Measurements from ENCODE around the gene ZDHHC19. TPM values are rescaled to one million over a fixed set of nuclear protein-coding genes. Genes with fewer than 3 reads are reported as not detected.
"Not testable (repeated sequence)": the region's sequence is repeated elsewhere in the genome, so short reads cannot be mapped to it uniquely, and the experiment has no call there.

Gene ZDHHC19
- total and polyA plus RNA-seq, 10 donors, result 0.79 to 44.6 (median 7.1) TPM

GRCh38 chr3:196174652-196175051 is 36.5 kb downstream of the ZDHHC19 start:
- H3K4me1 ChIP-seq, result peaks cover 0 to 30% (median 8%) of the 10 kb centered on the region in 6 donors
- WGBS, 5 donors, result 89 to 95% (median 93%) methylated on average over 3 of the region's 3 CpGs
- H3K36me3 ChIP-seq, result no peaks in the 10 kb centered on the region
- intact Hi-C loops (cut with DNase I; ENCODE audit: low total_unique reads), result no loop called here
- H3K4me3 ChIP-seq, result no peak overlapping the region
- DNase-seq, result peak; percentile 11
- no peaks in the 10 kb centered on the region for H3K27me3 ChIP-seq (replicated peaks in 1 of 7)
- TF ChIP-seq CTCF (IDR thresholded peaks at IDR 0.05 in 8 of 11, conservative IDR thresholded peaks at IDR 0.05 in 3 of 11), result no peak
- no peak for TF ChIP-seq POLR2A (IDR thresholded peaks at IDR 0.05)
- H3K27ac ChIP-seq, result no peak overlapping the region
- no peaks in the 10 kb centered on the region for H3K9me3 ChIP-seq

GRCh38 chr3:196170296-196170695 is 40.9 kb downstream of the ZDHHC19 start:
- H3K9me3 ChIP-seq; H3K27me3 ChIP-seq (replicated peaks in 1 of 7); H3K36me3 ChIP-seq; H3K4me3 ChIP-seq; intact Hi-C loops (cut with DNase I; ENCODE audit: low total_unique reads): not testable (repeated sequence)
- Histone ChIP-seq H3K27ac (peak overlapping the region in 3 of 8 donors; percentile 67 to 73 (median 69)), H3K4me1 (peaks cover 0 to 19% (median 0%) of the 10 kb centered on the region in 6 donors)
- peak; percentile 38 for DNase-seq
- WGBS, 5 donors, result 92 to 96% (median 95%) methylated on average over 12 of the region's 12 CpGs

- TF ChIP-seq POLR2A (IDR thresholded peaks at IDR 0.05), result no peak
- no peak for TF ChIP-seq POLR2AphosphoS5 (IDR thresholded peaks at IDR 0.05)
- no peak for TF ChIP-seq CTCF (IDR thresholded peaks at IDR 0.05 in 8 of 11, conservative IDR thresholded peaks at IDR 0.05 in 3 of 11)
- Histone ChIP-seq H3K9me3 (no peaks in the 10 kb centered on the region), H3K4me1 (peaks cover 0 to 19% (median 0%) of the 10 kb centered on the region in 6 donors), H3K27ac (peak overlapping the region in 3 of 8 donors; percentile 67 to 73 (median 69)), H3K36me3 (no peaks in the 10 kb centered on the region), H3K4me3 (no peak overlapping the region), H3K27me3 (replicated peaks in 1 of 7) (no peaks in the 10 kb centered on the region)
- WGBS, 5 donors, result 57 to 98% (median 75%) methylated on average over 3 to 5 of the region's 5 CpGs
- DNase-seq, result peak; percentile 73
- intact Hi-C loops (cut with DNase I; ENCODE audit: low total_unique reads), result no loop called here
Observed at GRCh38 chr3:196169836-196170240, 41.4 kb downstream of the ZDHHC19 start.

- intact Hi-C loops (cut with DNase I; ENCODE audit: low total_unique reads), result no loop called here
Observed at GRCh38 chr3:196168808-196169391, 42.3 kb downstream of the ZDHHC19 start.

More at GRCh38 chr3:196168808-196169391, 42.3 kb downstream of the ZDHHC19 start:
- TF ChIP-seq POLR2AphosphoS5 (IDR thresholded peaks at IDR 0.05) (no peak), CTCF (IDR thresholded peaks at IDR 0.05 in 8 of 11, conservative IDR thresholded peaks at IDR 0.05 in 3 of 11) (no peak), POLR2A (IDR thresholded peaks at IDR 0.05) (no peak)
- H3K4me3 ChIP-seq, result no peak overlapping the region
- peak; percentile 55 for DNase-seq
- no peaks in the 10 kb centered on the region for H3K27me3 ChIP-seq (replicated peaks in 1 of 7)
- H3K4me1 ChIP-seq, result peaks cover 0 to 24% (median under 1%) of the 10 kb centered on the region in 6 donors
- H3K9me3 ChIP-seq, result no peaks in the 10 kb centered on the region
- no peak overlapping the region for H3K27ac ChIP-seq
- no peaks in the 10 kb centered on the region for H3K36me3 ChIP-seq
- WGBS, 5 donors, result 73 to 87% (median 78%) methylated on average over 6 of the region's 6 CpGs
